CD4-positive, alpha-beta T cell treated with Interleukin-17A for 4 hours (primary cell): ENCODE results near the gene KANSL3.
"Not testable (repeated sequence)": the region's sequence is repeated elsewhere in the genome, so short reads cannot be mapped to it uniquely, and the experiment has no call there.

Source experiments
- DNase-seq: peaks from one replicate; pipeline ENCODE4 v3.0.0-alpha.2; 2020; ENCODE audit warnings: mixed read lengths

Gene KANSL3

GRCh38 chr2:96638144-96639121 is at the start of gene KANSL3:
TSS of gene KANSL3 (minus strand) at chr2:96638312. CDS start at chr2:96637135, 1,177 bp downstream.
- peak; percentile 91 for DNase-seq

GRCh38 chr2:96687266-96687665 is 49.2 kb upstream of the KANSL3 start:
- no peak for DNase-seq

- DNase-seq, result no peak
These were observed 47.7 kb upstream of the KANSL3 start for GRCh38 chr2:96685577-96686459.

GRCh38 chr2:96684883-96685576 is 46.9 kb upstream of the KANSL3 start:
- DNase-seq, result no peak

- DNase-seq, result no peak
These were observed 46.1 kb upstream of the KANSL3 start for GRCh38 chr2:96683972-96684820.

- no peak for DNase-seq
These were observed 45.2 kb upstream of the KANSL3 start for GRCh38 chr2:96683307-96683706.

GRCh38 chr2:96681540-96681939 is 43.4 kb upstream of the KANSL3 start:
- DNase-seq, result no peak

GRCh38 chr2:96680561-96681141 is 42.5 kb upstream of the KANSL3 start:
- no peak for DNase-seq

GRCh38 chr2:96679848-96680247 is 41.7 kb upstream of the KANSL3 start:
- DNase-seq, result no peak

GRCh38 chr2:96669539-96670215 is 31.6 kb upstream of the KANSL3 start:
- no peak for DNase-seq

GRCh38 chr2:96668771-96669170 is 30.7 kb upstream of the KANSL3 start:
- no peak for DNase-seq

GRCh38 chr2:96665717-96666116 is 27.6 kb upstream of the KANSL3 start:
- DNase-seq, result not testable (repeated sequence)

GRCh38 chr2:96665083-96665569 is 27.0 kb upstream of the KANSL3 start:
- no peak for DNase-seq

- DNase-seq, result no peak
These were observed 26.3 kb upstream of the KANSL3 start for GRCh38 chr2:96664366-96664925.

- DNase-seq, result no peak
These were observed 25.7 kb upstream of the KANSL3 start for GRCh38 chr2:96663829-96664228.

- DNase-seq, result no peak
These were observed 25.1 kb upstream of the KANSL3 start for GRCh38 chr2:96663177-96663576.

GRCh38 chr2:96662360-96662759 is 24.2 kb upstream of the KANSL3 start:
- no peak for DNase-seq

- no peak for DNase-seq
These were observed 23.2 kb upstream of the KANSL3 start for GRCh38 chr2:96661324-96661723.

GRCh38 chr2:96656540-96656939 is 18.4 kb upstream of the KANSL3 start:
- no peak for DNase-seq

GRCh38 chr2:96655526-96655925 is 17.4 kb upstream of the KANSL3 start:
- DNase-seq, result no peak
